Measurements from ENCODE around the gene PKP4.

Gene PKP4

GRCh38 chr2:158634627-158635026 lies 177.9 kb downstream of the PKP4 start:
- no peaks in the 10 kb centered on the region for H3K27me3 ChIP-seq (ENCODE audit: low read length)
- no peaks in the 10 kb centered on the region for H3K9me2 ChIP-seq (replicated peaks; ENCODE audit: insufficient read depth, low read length)
- no peak overlapping the region for H3K4me3 ChIP-seq (ENCODE audit: insufficient read depth, low read length, poor library complexity, severe bottlenecking)
- no peaks in the 10 kb centered on the region for H3K36me3 ChIP-seq (ENCODE audit: low read length)
- TF ChIP-seq CTCF (IDR thresholded peaks at IDR 0.05; ENCODE audit: insufficient read depth, low read length, poor library complexity, severe bottlenecking) (no peak), EZH2phosphoT487 (conservative IDR thresholded peaks at IDR 0.05; ENCODE audit: low read length) (no peak)
- H3K79me2 ChIP-seq (ENCODE audit: insufficient read depth, low read length): no peaks in the 10 kb centered on the region
- no peaks in the 10 kb centered on the region for H3F3A ChIP-seq (ENCODE audit: insufficient read depth)
- H3K9ac ChIP-seq (ENCODE audit: low read length): no peak overlapping the region
- no peak overlapping the region for H2AFZ ChIP-seq (ENCODE audit: low read depth, low read length, severe bottlenecking)
- no peak overlapping the region for H3K27ac ChIP-seq (ENCODE audit: low read depth, low read length)
- no peaks in the 10 kb centered on the region for H3K9me3 ChIP-seq (ENCODE audit: insufficient read depth, low read length)
- no peaks in the 10 kb centered on the region for H4K20me1 ChIP-seq (ENCODE audit: low read depth, low read length)
- no peak overlapping the region for H3K4me2 ChIP-seq (ENCODE audit: low read depth, low read length, poor library complexity, severe bottlenecking)

- Histone ChIP-seq H3K9me3 (ENCODE audit: insufficient read depth, low read length) (no peaks in the 10 kb centered on the region), H2AFZ (ENCODE audit: low read depth, low read length, severe bottlenecking) (no peak overlapping the region), H3F3A (ENCODE audit: insufficient read depth) (no peaks in the 10 kb centered on the region), H3K9ac (ENCODE audit: low read length) (no peak overlapping the region), H3K79me2 (ENCODE audit: insufficient read depth, low read length) (no peaks in the 10 kb centered on the region), H3K9me2 (replicated peaks; ENCODE audit: insufficient read depth, low read length) (no peaks in the 10 kb centered on the region), H4K20me1 (ENCODE audit: low read depth, low read length) (no peaks in the 10 kb centered on the region), H3K36me3 (ENCODE audit: low read length) (no peaks in the 10 kb centered on the region), H3K27ac (ENCODE audit: low read depth, low read length) (no peak overlapping the region), H3K27me3 (ENCODE audit: low read length) (no peaks in the 10 kb centered on the region), H3K4me2 (ENCODE audit: low read depth, low read length, poor library complexity, severe bottlenecking) (no peak overlapping the region), H3K4me3 (ENCODE audit: insufficient read depth, low read length, poor library complexity, severe bottlenecking) (no peak overlapping the region)
- TF ChIP-seq EZH2phosphoT487 (conservative IDR thresholded peaks at IDR 0.05; ENCODE audit: low read length) (no peak), CTCF (IDR thresholded peaks at IDR 0.05; ENCODE audit: insufficient read depth, low read length, poor library complexity, severe bottlenecking) (no peak)
These were observed 179.3 kb downstream of the PKP4 start for GRCh38 chr2:158635961-158636601.

GRCh38 chr2:158637357-158637756 lies 180.6 kb downstream of the PKP4 start:
- Histone ChIP-seq H3K36me3 (ENCODE audit: low read length) (no peaks in the 10 kb centered on the region), H3K9me2 (replicated peaks; ENCODE audit: insufficient read depth, low read length) (no peaks in the 10 kb centered on the region), H3K79me2 (ENCODE audit: insufficient read depth, low read length) (no peaks in the 10 kb centered on the region), H4K20me1 (ENCODE audit: low read depth, low read length) (no peaks in the 10 kb centered on the region), H2AFZ (ENCODE audit: low read depth, low read length, severe bottlenecking) (no peak overlapping the region), H3K9ac (ENCODE audit: low read length) (no peak overlapping the region), H3K27ac (ENCODE audit: low read depth, low read length) (no peak overlapping the region), H3K4me3 (ENCODE audit: insufficient read depth, low read length, poor library complexity, severe bottlenecking) (no peak overlapping the region), H3K4me2 (ENCODE audit: low read depth, low read length, poor library complexity, severe bottlenecking) (no peak overlapping the region), H3K9me3 (ENCODE audit: insufficient read depth, low read length) (no peaks in the 10 kb centered on the region), H3K27me3 (ENCODE audit: low read length) (no peaks in the 10 kb centered on the region), H3F3A (ENCODE audit: insufficient read depth) (no peaks in the 10 kb centered on the region)
- no peak for TF ChIP-seq EZH2phosphoT487 (conservative IDR thresholded peaks at IDR 0.05; ENCODE audit: low read length)
- TF ChIP-seq CTCF (IDR thresholded peaks at IDR 0.05; ENCODE audit: insufficient read depth, low read length, poor library complexity, severe bottlenecking): no peak
